Thoracic aorta (tissue), 2 donors: ENCODE results near the gene GPN3. TPM values are rescaled to one million over a fixed set of nuclear protein-coding genes. Genes with fewer than 3 reads are reported as not detected.

ENCODE experiments used
- total RNA-seq, 2 donors: library from RNA; depleted of rRNA; stranded (reverse); fragments of >200 nt; gene quantifications; one replicate each; pipeline versions ENCODE4 v1.1.0 to v1.2.3, GENCODE V29; 2016

The GPN3 gene
- total RNA-seq, 2 donors from 2014 or later, result 12.5 to 12.9 TPM

Other genes starting within 250 kb of the GPN3 start
- gene ATP2A2, start 187.0 kb downstream of the GPN3 start, total RNA-seq, result 100 to 1,000 TPM; 226 to 290 TPM
- 10 to 100 TPM; 41.0 to 66.9 TPM for gene ANAPC7, start 64.5 kb downstream of the GPN3 start, total RNA-seq
- gene ARPC3, start 17.9 kb downstream of the GPN3 start, total RNA-seq, result 100 to 1,000 TPM; 152 to 247 TPM
- gene FAM216A, start 588 bp upstream of the GPN3 start, total RNA-seq, result 10 to 100 TPM in 1 of 2 donors, 1 to 10 TPM in 1; 3.7 to 12.6 TPM
- 10 to 100 TPM; 77.7 to 82.6 TPM for gene VPS29, start 33.9 kb upstream of the GPN3 start, total RNA-seq
- under 1 TPM in 1 of 2 donors, not detected in 1; 0.21 TPM for gene RAD9B, start 34.1 kb upstream of the GPN3 start, total RNA-seq
- 10 to 100 TPM; 11.8 to 30.4 TPM for gene PPTC7, start 115.1 kb upstream of the GPN3 start, total RNA-seq
- 10 to 100 TPM; 40.9 to 42.0 TPM for gene TCTN1, start 145.9 kb upstream of the GPN3 start, total RNA-seq
- gene HVCN1, start 220.9 kb upstream of the GPN3 start, total RNA-seq, result 10 to 100 TPM; 12.3 to 14.5 TPM